Measurements from ENCODE around the gene ZCCHC14.

Gene ZCCHC14

DNA sequence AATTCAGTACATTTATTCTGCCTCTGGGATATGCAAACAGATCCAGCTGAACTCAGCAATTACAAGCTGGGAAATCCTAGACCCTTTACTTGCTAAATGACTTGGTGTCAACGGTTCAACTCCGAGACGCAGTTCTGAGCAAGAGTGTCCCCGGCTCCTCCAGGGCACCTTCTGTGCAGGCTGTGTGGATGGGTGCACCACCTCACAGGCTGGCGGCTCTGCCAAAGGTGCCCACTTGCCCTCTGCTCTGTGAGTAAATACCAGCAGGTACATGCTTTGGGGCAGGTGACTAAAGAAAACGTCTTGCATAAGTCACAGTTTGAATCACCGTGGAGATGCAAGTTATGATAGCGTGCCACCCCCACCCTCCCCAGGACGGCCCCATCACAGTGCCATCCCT, 77.4 kb downstream of the ZCCHC14 start:
- H3K27ac ChIP-seq: no peak overlapping the region
- no peak for DNase-seq (ENCODE audit: low spot score)
- H3K4me3 ChIP-seq: no peak overlapping the region
- TF ChIP-seq, protein P1, sequence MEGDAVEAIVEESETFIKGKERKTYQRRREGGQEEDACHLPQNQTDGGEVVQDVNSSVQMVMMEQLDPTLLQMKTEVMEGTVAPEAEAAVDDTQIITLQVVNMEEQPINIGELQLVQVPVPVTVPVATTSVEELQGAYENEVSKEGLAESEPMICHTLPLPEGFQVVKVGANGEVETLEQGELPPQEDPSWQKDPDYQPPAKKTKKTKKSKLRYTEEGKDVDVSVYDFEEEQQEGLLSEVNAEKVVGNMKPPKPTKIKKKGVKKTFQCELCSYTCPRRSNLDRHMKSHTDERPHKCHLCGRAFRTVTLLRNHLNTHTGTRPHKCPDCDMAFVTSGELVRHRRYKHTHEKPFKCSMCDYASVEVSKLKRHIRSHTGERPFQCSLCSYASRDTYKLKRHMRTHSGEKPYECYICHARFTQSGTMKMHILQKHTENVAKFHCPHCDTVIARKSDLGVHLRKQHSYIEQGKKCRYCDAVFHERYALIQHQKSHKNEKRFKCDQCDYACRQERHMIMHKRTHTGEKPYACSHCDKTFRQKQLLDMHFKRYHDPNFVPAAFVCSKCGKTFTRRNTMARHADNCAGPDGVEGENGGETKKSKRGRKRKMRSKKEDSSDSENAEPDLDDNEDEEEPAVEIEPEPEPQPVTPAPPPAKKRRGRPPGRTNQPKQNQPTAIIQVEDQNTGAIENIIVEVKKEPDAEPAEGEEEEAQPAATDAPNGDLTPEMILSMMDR (IDR thresholded peaks at IDR 0.05): no peak

DNA sequence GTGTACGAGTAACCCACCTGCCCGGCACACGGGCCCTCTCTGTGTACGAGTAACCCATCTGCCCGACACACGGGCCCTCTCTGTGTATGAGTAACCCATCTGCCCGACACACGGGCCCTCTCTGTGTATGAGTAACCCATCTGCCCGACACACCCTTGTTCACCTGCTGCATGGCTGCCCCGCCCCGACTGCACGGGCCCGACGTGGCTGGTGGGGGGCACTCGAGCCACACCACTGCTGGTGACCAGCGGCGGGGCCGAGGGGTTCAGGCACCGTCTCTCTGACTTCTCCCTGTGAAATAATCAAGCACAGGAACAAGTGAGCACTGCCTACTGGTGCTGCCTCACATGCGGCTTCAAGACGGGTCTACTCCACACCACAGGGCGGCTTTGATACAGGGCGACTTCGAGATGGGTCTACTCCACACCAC, 78.6 kb downstream of the ZCCHC14 start:
- no peak for DNase-seq (ENCODE audit: low spot score)
- TF ChIP-seq, protein P1 (IDR thresholded peaks at IDR 0.05): no peak
- no peak overlapping the region for H3K27ac ChIP-seq
- H3K4me3 ChIP-seq: no peak overlapping the region

DNA sequence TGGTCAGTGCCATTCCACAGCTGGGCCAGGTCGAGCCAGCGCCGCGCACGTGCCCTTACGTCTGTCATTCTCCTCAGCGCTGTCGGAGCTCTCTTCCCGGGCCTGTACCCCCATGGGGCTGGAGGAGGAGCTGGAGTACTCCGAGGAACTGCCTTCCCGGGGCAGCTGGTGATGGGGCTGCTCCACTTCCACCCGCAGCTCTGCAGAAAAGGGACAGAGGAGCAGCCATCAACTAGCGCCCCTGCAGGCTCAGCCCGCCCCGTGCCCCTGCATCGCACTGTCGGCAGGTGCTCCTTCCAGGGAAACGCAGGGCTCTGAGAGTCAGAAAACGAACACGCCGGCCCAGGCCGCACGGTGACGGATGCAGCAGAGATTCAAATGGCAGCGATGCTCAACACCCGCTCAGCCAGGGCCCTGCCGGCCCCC, 79.8 kb downstream of the ZCCHC14 start:
- Histone ChIP-seq H3K4me3 (no peak overlapping the region), H3K27ac (no peak overlapping the region)
- TF ChIP-seq, protein P1 (IDR thresholded peaks at IDR 0.05): no peak
- no peak for DNase-seq (ENCODE audit: low spot score)

DNA sequence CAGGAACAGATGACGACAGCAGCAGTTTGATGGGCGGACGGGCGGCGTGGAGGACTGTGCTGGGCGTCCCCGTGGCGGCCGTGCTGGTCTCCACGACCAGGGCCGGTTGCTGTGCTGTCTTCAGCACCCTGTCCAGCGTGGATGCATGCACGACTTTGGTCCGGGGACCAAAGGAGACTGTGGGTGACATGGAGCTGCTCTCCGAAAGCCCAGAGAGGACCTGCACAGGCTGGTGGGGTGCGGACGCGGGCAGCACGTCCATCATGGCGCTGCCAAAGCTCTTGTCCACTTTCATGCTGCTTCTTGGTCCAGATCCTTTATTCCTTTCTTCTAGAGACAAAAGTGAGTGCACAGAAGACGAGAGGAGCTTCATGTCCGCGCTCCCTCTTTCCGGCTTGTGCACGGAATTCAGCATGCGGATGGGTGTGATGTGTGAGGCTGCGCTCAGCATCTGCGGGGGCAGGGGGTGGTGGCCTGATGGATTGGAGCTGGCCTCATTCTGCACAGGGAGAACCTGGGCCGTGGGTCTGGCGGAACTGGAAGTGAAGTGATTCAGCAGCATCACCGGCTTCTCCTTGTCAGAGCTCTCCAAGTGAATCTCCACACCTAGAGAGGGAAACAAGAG, 80.3 kb downstream of the ZCCHC14 start:
- TF ChIP-seq, protein P1 (IDR thresholded peaks at IDR 0.05): no peak
- no peak for DNase-seq (ENCODE audit: low spot score)
- no peak overlapping the region for H3K4me3 ChIP-seq
- no peak overlapping the region for H3K27ac ChIP-seq

DNA sequence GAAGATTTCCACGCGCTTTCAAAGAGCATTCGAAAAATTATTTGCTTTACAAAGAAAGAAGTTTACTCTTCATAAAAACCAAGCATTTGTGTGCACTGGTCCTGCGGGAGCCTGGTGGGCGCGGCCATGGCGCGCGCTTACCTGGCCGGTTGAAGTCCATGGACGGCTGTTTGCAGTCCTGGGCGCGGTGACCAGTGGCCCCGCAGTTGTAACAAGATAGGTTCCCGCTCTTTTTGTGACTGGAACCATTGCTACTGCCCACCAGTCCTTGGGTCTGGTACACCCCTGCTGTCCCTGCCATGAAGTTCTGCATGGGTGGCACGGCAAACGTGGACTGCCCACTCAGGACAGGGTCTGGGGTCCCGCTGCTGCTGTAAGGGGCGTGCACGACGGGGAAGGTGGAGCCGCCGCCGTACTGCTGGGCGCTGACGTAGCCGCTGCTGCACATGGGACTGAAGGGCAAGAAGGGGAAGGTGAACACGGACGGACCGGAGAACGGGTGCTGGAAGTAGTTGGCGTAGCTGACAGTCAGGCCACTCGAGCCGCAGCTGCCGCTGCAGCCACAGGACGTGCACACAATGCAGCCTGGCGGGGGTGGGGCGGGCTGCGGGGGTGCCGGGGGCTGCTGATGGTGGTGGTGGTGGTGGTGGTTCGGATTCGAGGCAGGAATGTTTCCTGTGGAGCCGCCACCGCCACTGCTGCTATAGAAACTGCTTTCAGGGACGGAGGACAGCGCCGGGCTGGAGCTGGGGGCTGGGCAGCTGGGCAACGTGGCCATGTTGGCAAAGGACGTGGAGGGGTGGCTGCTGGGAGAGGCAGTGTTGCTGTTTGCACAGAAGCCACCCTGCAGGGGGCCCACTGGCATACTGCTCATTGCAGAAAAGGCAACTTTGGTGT, 81.2 kb downstream of the ZCCHC14 start:
- Histone ChIP-seq H3K27ac (no peak overlapping the region), H3K4me3 (no peak overlapping the region)
- TF ChIP-seq, protein P1 (IDR thresholded peaks at IDR 0.05): no peak
- no peak for DNase-seq (ENCODE audit: low spot score)

DNA sequence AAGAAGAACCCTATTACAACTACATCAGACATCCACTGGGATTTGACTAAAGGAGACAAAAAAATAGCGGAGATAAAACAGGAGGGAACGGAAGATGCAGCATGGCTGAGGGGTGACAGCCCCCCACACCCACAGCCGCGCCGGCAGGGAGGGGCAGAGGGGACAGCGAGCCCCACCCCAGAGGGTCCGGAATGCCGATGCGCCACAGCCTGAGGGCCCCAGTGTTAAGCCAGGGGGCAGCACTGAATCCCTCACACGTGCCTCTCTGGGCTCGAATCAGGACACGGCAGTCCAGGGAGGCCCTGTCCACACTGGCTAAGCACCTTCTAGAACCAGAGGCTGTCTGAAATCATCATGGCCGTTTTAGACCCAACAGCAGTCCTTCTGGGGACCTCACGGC, 81.9 kb downstream of the ZCCHC14 start:
- DNase-seq (ENCODE audit: low spot score): no peak
- Histone ChIP-seq H3K27ac (no peak overlapping the region), H3K4me3 (no peak overlapping the region)
- TF ChIP-seq, protein P1 (IDR thresholded peaks at IDR 0.05): no peak

Data from coronary artery (tissue), 2 donors.